Nephron progenitor cell (in vitro differentiated cells): ENCODE measurements around the gene AQP6.

ENCODE experiments used
- DNase-seq: peaks from one replicate; pipeline ENCODE4 v3.0.0; 2021
- H3K27ac Mint-ChIP-seq: 2 replicates; pipeline ENCODE4 v1.8.0; 2021; ENCODE audit warnings: mild to moderate bottlenecking, moderate library complexity, mixed read lengths
- H3K27me3 Mint-ChIP-seq: 2 replicates; pipeline ENCODE4 v1.8.0; 2021; ENCODE audit warnings: mild to moderate bottlenecking, low read depth, mixed read lengths; ENCODE audit not compliant: poor library complexity
- H3K36me3 Mint-ChIP-seq: 2 replicates; pipeline ENCODE4 v1.8.0; 2021; ENCODE audit warnings: low read depth, mixed read lengths
- H3K4me1 Mint-ChIP-seq: 2 replicates; pipeline ENCODE4 v1.8.0; 2021; ENCODE audit warnings: mixed read lengths
- H3K4me3 Mint-ChIP-seq: 2 replicates; pipeline ENCODE4 v1.8.0; 2021; ENCODE audit warnings: mild to moderate bottlenecking, moderate library complexity, mixed read lengths
- H3K9me3 Mint-ChIP-seq: 2 replicates; pipeline ENCODE4 v1.8.0; 2021; ENCODE audit warnings: mild to moderate bottlenecking, moderate library complexity, mixed read lengths
- TF ChIP-seq, protein P1 (sequence below): fragments of 200-600 bp; sonication (generic); IDR thresholded peaks from 2 replicates; pipeline ENCODE4 v1.5.0; 2021; ENCODE audit warnings: antibody characterized with exemption

The AQP6 gene

DNA sequence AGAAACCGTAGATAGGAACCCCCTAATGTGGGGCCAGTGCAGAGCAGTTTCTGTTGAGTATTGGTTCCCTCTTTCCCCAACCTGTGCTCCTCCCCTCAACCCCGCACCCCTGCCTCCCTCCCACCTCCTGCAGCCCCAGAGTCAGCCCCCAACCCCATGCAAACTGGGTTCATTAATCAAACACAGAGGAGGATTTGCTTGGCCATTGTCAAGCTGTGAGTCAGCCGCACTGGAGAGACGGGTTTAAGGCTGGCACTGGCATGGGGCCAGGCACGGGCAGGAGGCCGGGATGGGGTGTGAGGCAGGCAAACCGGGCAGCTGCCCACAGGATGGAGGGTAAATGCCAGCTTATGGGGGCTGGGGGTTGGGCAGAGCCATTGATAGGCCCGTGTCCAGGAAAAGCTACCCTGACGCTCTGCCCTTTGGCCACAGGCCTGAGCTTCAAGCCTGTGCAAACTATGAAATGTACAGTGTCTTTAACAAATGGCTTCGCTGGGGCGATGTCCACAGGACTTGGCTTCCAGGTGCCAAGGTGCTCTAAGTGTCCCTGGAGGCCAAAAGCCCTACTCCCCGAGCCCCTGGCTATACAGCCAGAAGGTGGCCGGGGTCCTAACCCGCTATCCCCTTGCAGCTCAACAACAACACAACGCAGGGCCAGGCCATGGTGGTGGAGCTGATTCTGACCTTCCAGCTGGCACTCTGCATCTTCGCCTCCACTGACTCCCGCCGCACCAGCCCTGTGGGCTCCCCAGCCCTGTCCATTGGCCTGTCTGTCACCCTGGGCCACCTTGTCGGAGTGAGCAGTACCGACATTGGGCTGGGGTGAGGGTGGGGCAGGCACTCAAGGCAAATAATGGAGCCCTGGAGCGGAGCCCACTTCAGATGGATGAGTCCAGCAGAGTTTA, 9.6 kb upstream of the AQP6 start:
- TF ChIP-seq, protein P1, sequence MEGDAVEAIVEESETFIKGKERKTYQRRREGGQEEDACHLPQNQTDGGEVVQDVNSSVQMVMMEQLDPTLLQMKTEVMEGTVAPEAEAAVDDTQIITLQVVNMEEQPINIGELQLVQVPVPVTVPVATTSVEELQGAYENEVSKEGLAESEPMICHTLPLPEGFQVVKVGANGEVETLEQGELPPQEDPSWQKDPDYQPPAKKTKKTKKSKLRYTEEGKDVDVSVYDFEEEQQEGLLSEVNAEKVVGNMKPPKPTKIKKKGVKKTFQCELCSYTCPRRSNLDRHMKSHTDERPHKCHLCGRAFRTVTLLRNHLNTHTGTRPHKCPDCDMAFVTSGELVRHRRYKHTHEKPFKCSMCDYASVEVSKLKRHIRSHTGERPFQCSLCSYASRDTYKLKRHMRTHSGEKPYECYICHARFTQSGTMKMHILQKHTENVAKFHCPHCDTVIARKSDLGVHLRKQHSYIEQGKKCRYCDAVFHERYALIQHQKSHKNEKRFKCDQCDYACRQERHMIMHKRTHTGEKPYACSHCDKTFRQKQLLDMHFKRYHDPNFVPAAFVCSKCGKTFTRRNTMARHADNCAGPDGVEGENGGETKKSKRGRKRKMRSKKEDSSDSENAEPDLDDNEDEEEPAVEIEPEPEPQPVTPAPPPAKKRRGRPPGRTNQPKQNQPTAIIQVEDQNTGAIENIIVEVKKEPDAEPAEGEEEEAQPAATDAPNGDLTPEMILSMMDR = no peak
- H3K9me3 Mint-ChIP-seq = no peaks in the 10 kb centered on the region
- no peak overlapping the region for H3K27ac Mint-ChIP-seq
- H3K36me3 Mint-ChIP-seq = no peaks in the 10 kb centered on the region
- peaks cover 48% of the 10 kb centered on the region for H3K4me1 Mint-ChIP-seq
- H3K4me3 Mint-ChIP-seq = no peak overlapping the region
- peaks cover 79% of the 10 kb centered on the region for H3K27me3 Mint-ChIP-seq
- DNase-seq = no peak

DNA sequence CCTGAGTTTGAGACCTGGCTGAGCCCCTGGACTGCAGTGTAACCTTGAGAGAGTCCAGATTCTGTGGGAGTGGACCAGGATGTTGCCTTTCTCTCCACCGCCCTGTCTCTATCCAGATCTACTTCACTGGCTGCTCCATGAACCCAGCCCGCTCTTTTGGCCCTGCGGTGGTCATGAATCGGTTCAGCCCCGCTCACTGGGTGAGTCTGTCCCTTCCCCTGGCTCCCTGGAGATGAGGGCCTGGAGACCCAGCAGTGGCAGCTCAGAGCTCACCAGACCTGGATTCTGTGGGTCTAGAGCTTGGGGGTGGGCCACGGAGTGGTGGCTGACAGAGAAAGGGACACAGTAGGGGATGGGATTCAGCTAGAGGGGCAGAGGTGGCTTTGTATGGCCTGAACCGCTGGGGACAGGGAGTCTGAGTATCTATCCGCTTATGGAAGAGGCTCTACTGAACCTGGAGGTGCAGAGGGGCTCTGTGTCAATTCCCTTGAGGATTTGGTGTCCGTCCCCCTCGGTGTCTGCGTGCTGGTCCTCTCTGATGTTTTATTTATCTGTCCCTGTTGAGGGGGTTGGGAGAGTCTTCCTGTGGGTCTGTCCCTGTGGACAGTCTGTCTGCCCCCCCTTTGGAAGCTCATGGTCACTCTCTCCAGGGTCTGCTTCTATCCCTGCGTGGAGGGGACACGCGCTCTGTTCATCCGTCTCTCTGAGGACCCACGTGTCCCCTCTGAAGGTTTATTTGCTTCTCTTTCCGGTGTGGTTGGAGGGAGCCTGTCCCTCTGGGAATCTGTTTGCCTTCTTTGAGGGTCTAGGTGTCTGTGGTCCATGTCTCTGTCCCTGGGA, 8.6 kb upstream of the AQP6 start:
- H3K4me1 Mint-ChIP-seq = peaks cover 44% of the 10 kb centered on the region
- no peaks in the 10 kb centered on the region for H3K36me3 Mint-ChIP-seq
- H3K9me3 Mint-ChIP-seq = no peaks in the 10 kb centered on the region
- TF ChIP-seq, protein P1 = no peak
- DNase-seq = no peak
- H3K4me3 Mint-ChIP-seq = no peak overlapping the region
- H3K27ac Mint-ChIP-seq = no peak overlapping the region
- peaks cover 68% of the 10 kb centered on the region for H3K27me3 Mint-ChIP-seq

DNA sequence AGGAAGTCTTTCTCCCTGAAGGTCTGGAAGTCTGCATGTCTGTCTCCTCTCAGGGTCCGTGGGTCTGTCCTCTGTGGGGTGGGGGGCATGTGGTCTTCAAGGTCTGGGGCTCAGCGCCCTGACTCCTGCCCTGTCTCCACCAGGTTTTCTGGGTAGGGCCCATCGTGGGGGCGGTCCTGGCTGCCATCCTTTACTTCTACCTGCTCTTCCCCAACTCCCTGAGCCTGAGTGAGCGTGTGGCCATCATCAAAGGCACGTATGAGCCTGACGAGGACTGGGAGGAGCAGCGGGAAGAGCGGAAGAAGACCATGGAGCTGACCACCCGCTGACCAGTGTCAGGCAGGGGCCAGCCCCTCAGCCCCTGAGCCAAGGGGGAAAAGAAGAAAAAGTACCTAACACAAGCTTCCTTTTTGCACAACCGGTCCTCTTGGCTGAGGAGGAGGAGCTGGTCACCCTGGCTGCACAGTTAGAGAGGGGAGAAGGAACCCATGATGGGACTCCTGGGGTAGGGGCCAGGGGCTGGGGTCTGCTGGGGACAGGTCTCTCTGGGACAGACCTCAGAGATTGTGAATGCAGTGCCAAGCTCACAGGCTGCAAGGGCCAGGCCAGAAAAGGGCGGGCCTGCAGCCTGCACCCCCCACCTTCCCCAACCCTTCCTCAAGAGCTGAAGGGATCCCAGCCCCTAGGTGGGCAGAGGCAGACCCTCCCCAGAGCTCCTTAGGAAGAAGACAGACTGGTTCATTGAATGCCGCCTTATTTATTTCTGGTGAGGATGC, 7.7 kb upstream of the AQP6 start:
- no peak for DNase-seq
- no peak overlapping the region for H3K27ac Mint-ChIP-seq
- H3K4me3 Mint-ChIP-seq = no peak overlapping the region
- H3K27me3 Mint-ChIP-seq = peaks cover 60% of the 10 kb centered on the region
- peaks cover 36% of the 10 kb centered on the region for H3K4me1 Mint-ChIP-seq
- H3K36me3 Mint-ChIP-seq = no peaks in the 10 kb centered on the region
- no peaks in the 10 kb centered on the region for H3K9me3 Mint-ChIP-seq
- TF ChIP-seq, protein P1 = no peak

DNA sequence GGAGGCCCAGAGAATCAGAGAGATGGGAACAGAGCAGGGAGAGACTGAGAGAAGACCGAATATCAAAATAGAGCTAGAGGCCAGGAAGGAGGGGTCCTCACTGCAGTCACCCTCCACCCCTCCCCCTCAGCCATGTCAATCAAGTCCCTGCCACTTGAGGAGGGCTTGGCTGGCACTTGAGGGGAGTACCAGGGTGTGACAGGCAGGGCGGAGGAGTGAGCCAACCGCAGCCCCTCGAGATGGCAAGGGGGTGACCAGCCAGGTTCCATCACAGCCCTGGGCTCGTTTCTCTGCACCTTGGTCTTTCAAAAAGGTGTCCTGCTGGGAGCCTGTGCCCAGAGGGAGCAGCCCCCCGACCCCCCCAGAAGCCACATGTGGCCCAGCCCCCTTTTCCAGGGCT, 6.9 kb upstream of the AQP6 start:
- H3K27ac Mint-ChIP-seq = no peak overlapping the region
- H3K9me3 Mint-ChIP-seq = no peaks in the 10 kb centered on the region
- peaks cover 52% of the 10 kb centered on the region for H3K27me3 Mint-ChIP-seq
- no peak overlapping the region for H3K4me3 Mint-ChIP-seq
- DNase-seq = no peak
- TF ChIP-seq, protein P1 = no peak
- peaks cover 28% of the 10 kb centered on the region for H3K4me1 Mint-ChIP-seq
- H3K36me3 Mint-ChIP-seq = no peaks in the 10 kb centered on the region

DNA sequence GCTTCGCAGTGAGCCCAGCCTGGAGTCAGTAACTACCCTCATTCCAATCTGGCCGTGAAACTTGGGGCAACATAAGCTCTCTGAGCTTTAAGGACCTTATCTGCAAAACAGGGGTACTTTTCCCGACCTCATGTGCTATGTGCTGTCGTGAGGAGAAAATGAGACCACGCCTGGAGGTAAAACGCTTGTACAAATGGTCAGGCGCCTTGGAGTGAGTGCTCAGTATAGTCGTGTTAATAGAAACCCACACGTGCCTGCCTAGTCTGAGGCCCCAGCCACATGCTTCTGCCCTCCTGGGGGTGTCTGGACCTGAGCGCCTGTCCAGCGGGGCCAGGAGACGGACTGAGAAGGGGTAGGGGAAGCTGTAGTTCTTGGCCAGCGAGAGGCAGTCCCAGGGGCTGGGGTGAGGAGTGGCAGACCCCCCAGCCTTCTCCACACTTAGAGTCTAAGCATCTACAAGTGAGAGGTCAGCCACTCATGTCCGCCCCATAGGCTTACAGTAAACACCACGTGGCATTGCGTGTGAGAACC, 6.2 kb upstream of the AQP6 start:
- DNase-seq = no peak
- TF ChIP-seq, protein P1 = no peak
- peaks cover 27% of the 10 kb centered on the region for H3K4me1 Mint-ChIP-seq
- no peaks in the 10 kb centered on the region for H3K9me3 Mint-ChIP-seq
- no peak overlapping the region for H3K4me3 Mint-ChIP-seq
- no peaks in the 10 kb centered on the region for H3K36me3 Mint-ChIP-seq
- no peak overlapping the region for H3K27ac Mint-ChIP-seq
- peaks cover 46% of the 10 kb centered on the region for H3K27me3 Mint-ChIP-seq
